ENCODE data around the gene MPZL1. TPM values are rescaled to one million over a fixed set of nuclear protein-coding genes. Genes with fewer than 3 reads are reported as not detected.

The MPZL1 gene
- total and polyA plus RNA-seq, 2 donors (not counting 3 experiments of a cell fraction or from before 2014, with no cell fraction given) = 41.7 to 99.1 TPM

GRCh38 chr1:167683641-167684502 lies 37.9 kb upstream of the MPZL1 start:
- no peaks in the 10 kb centered on the region for H4K20me1 ChIP-seq (replicated peaks; ENCODE audit: control insufficient read depth, extremely low read depth, insufficient read depth, low read length)
- no peak overlapping the region for H2AFZ ChIP-seq (ENCODE audit: low read depth, low read length)
- no peak overlapping the region for H3K9ac ChIP-seq (replicated peaks; ENCODE audit: extremely low read depth, insufficient read depth, low read length)
- H3K4me2 ChIP-seq (ENCODE audit: insufficient read depth, low read length) = no peak overlapping the region
- H3K27ac ChIP-seq (ENCODE audit: insufficient read depth, low read depth, low read length) = no peak overlapping the region
- FAIRE-seq = no peak
- DNase-seq (ENCODE audit: low read depth, low spot score) = no peak
- ChIA-PET POLR2A (no interaction called here), CTCF (no interaction called here)
- H3K4me1 ChIP-seq (ENCODE audit: control insufficient read depth, extremely low read depth, insufficient read depth, low read length) = no peaks in the 10 kb centered on the region
- intact Hi-C loops (cut with micrococcal nuclease) (loop anchor here (10.0 kb wide), 1 partner anchor 239 kb away; no protein-coding TSS in a partner anchor), dilution Hi-C loops (cut with MboI; ENCODE audit: extremely low pct_ligation_motif_present, low sequenced_read_pairs) (no loop called here)
- TF ChIP-seq POLR2A (IDR thresholded peaks at IDR 0.05; ENCODE audit: low read depth, low read length) (no peak), POLR2AphosphoS5 (IDR thresholded peaks at IDR 0.05; ENCODE audit: insufficient read depth, low read depth, low read length) (no peak), EZH2 (IDR thresholded peaks at IDR 0.05; ENCODE audit: borderline replicate concordance, low read depth, low read length, severe bottlenecking) (no peak), CTCF (IDR thresholded peaks at IDR 0.05; ENCODE audit: extremely low read depth in 1 of 2, insufficient read depth in 1 of 2, low read depth in 1 of 2, low read length in 2 of 2) (no peak), FOS (IDR thresholded peaks at IDR 0.05; ENCODE audit: borderline replicate concordance, insufficient read depth, low read length) (no peak), GATA2 (IDR thresholded peaks at IDR 0.05; ENCODE audit: insufficient read depth, insufficient read length, low read depth, low read length) (no peak), JUN (IDR thresholded peaks at IDR 0.05; ENCODE audit: borderline replicate concordance, insufficient read depth, insufficient read length, low read depth) (no peak), MYC (IDR thresholded peaks at IDR 0.05; ENCODE audit: low read depth, low read length) (no peak)
- TF ChIP-seq, protein P1, sequence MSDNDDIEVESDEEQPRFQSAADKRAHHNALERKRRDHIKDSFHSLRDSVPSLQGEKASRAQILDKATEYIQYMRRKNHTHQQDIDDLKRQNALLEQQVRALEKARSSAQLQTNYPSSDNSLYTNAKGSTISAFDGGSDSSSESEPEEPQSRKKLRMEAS (IDR thresholded peaks at IDR 0.05; ENCODE audit: insufficient read depth, insufficient read length) = no peak
- no peaks in the 10 kb centered on the region for H3K9me1 ChIP-seq (replicated peaks; ENCODE audit: control insufficient read depth, extremely low read depth, insufficient read depth, low read length)
- no peaks in the 10 kb centered on the region for H3K9me3 ChIP-seq (replicated peaks; ENCODE audit: control insufficient read depth, insufficient read depth, low read length)
- H3K27me3 ChIP-seq (ENCODE audit: control insufficient read depth in 2 of 2, insufficient read depth in 2 of 2, low read length in 2 of 2) = peaks cover 6 to 10% of the 10 kb centered on the region in 2 experiments
- no TSS peak for BruUV-seq (replicated peaks)
- H3K4me3 ChIP-seq (replicated peaks in 1 of 3; ENCODE audit: insufficient read depth in 1 of 3, low read depth in 1 of 3, low read length in 3 of 3) = no peak overlapping the region
- no peaks in the 10 kb centered on the region for H3K79me2 ChIP-seq (ENCODE audit: control insufficient read depth, insufficient read depth, low read length)
- no peaks in the 10 kb centered on the region for H3K36me3 ChIP-seq (ENCODE audit: control insufficient read depth in 2 of 2, extremely low read depth in 1 of 2, insufficient read depth in 2 of 2, low read length in 2 of 2)
